ENCODE data around the gene ZNF83.

DNA sequence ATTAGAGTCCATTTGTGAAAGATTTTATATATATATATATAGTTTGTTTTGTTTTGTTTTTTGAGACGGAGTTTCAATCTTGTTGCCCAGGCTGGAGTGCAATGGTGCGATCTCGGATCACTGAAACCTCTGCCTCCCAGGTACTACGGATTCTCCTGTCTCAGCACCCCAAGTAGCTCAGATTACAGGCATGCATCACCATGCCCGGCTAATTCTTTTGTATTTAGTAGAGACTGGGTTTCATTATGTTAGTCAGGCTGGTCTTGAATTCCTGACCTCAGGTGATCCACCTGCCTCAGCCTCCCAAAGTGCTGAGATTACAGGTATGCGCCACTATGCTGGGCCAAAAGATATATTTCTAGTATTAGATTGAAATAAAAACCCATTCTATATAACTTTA lies 72.0 kb downstream of the ZNF83 start:
- TF ChIP-seq, protein P1, sequence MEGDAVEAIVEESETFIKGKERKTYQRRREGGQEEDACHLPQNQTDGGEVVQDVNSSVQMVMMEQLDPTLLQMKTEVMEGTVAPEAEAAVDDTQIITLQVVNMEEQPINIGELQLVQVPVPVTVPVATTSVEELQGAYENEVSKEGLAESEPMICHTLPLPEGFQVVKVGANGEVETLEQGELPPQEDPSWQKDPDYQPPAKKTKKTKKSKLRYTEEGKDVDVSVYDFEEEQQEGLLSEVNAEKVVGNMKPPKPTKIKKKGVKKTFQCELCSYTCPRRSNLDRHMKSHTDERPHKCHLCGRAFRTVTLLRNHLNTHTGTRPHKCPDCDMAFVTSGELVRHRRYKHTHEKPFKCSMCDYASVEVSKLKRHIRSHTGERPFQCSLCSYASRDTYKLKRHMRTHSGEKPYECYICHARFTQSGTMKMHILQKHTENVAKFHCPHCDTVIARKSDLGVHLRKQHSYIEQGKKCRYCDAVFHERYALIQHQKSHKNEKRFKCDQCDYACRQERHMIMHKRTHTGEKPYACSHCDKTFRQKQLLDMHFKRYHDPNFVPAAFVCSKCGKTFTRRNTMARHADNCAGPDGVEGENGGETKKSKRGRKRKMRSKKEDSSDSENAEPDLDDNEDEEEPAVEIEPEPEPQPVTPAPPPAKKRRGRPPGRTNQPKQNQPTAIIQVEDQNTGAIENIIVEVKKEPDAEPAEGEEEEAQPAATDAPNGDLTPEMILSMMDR (IDR thresholded peaks at IDR 0.05; ENCODE audit: low read length), result no peak
- no peak for TF ChIP-seq EZH2 (optimal IDR thresholded peaks at IDR 0.05; ENCODE audit: low read depth, low read length)
